HG03378 (cell line): ENCODE data around the gene RNASE4.
"Not testable (repeated sequence)": the region's sequence is repeated elsewhere in the genome, so short reads cannot be mapped to it uniquely, and the experiment has no call there.

Source experiments
- ATAC-seq: cut with Tn5 transposase; IDR thresholded peaks from one replicate; pipeline ENCODE4 v1.9.1; 2021; ENCODE audit warnings: mild to moderate bottlenecking, moderate library complexity; ENCODE audit not compliant: unreplicated experiment

RNASE4 gene

GRCh38 chr14:20697273-20698017, 13.1 kb downstream of the RNASE4 start:
- peak; percentile 70 for ATAC-seq

GRCh38 chr14:20698018-20698329, 13.6 kb downstream of the RNASE4 start:
- ATAC-seq, result no peak

GRCh38 chr14:20698934-20699333, 14.6 kb downstream of the RNASE4 start:
- no peak for ATAC-seq

GRCh38 chr14:20699931-20700330, 15.6 kb downstream of the RNASE4 start:
- no peak for ATAC-seq

GRCh38 chr14:20700965-20701364, 16.6 kb downstream of the RNASE4 start:
- not testable (repeated sequence) for ATAC-seq

GRCh38 chr14:20706657-20707355, 22.4 kb downstream of the RNASE4 start:
- ATAC-seq, result no peak

- no peak for ATAC-seq
Observed at GRCh38 chr14:20707622-20708021, 23.3 kb downstream of the RNASE4 start.

- ATAC-seq, result no peak
Observed at GRCh38 chr14:20711261-20711660, 26.9 kb downstream of the RNASE4 start.

GRCh38 chr14:20711685-20712084, 27.3 kb downstream of the RNASE4 start:
- ATAC-seq, result no peak

- no peak for ATAC-seq
Observed at GRCh38 chr14:20712904-20713303, 28.5 kb downstream of the RNASE4 start.

- ATAC-seq, result no peak
Observed at GRCh38 chr14:20714593-20715250, 30.4 kb downstream of the RNASE4 start.

- no peak for ATAC-seq
Observed at GRCh38 chr14:20719777-20720176, 35.4 kb downstream of the RNASE4 start.

- ATAC-seq, result no peak
Observed at GRCh38 chr14:20720741-20721140, 36.4 kb downstream of the RNASE4 start.

GRCh38 chr14:20722016-20722415, 37.7 kb downstream of the RNASE4 start:
- ATAC-seq, result no peak

GRCh38 chr14:20723488-20723887, 39.1 kb downstream of the RNASE4 start:
- ATAC-seq, result no peak

- ATAC-seq, result not testable (repeated sequence)
Observed at GRCh38 chr14:20726121-20726520, 41.8 kb downstream of the RNASE4 start.

- no peak for ATAC-seq
Observed at GRCh38 chr14:20726531-20726930, 42.2 kb downstream of the RNASE4 start.

- ATAC-seq, result no peak
Observed at GRCh38 chr14:20730891-20731290, 46.5 kb downstream of the RNASE4 start.

- ATAC-seq, result no peak
Observed at GRCh38 chr14:20732477-20732876, 48.1 kb downstream of the RNASE4 start.

- no peak for ATAC-seq
Observed at GRCh38 chr14:20732979-20733635, 48.7 kb downstream of the RNASE4 start.

- no peak for ATAC-seq
Observed at GRCh38 chr14:20733684-20734429, 49.5 kb downstream of the RNASE4 start.
